SKM-1 (cell line): Measurements from ENCODE around the gene SIDT2.
"Not testable (repeated sequence)": the region's sequence is repeated elsewhere in the genome, so short reads cannot be mapped to it uniquely, and the experiment has no call there.

Experiments
- DNase-seq: peaks from one replicate; lab custom pipeline; 2025; ENCODE audit not compliant: unreplicated experiment; lab: John Stamatoyannopoulos, UW

Gene SIDT2

DNA sequence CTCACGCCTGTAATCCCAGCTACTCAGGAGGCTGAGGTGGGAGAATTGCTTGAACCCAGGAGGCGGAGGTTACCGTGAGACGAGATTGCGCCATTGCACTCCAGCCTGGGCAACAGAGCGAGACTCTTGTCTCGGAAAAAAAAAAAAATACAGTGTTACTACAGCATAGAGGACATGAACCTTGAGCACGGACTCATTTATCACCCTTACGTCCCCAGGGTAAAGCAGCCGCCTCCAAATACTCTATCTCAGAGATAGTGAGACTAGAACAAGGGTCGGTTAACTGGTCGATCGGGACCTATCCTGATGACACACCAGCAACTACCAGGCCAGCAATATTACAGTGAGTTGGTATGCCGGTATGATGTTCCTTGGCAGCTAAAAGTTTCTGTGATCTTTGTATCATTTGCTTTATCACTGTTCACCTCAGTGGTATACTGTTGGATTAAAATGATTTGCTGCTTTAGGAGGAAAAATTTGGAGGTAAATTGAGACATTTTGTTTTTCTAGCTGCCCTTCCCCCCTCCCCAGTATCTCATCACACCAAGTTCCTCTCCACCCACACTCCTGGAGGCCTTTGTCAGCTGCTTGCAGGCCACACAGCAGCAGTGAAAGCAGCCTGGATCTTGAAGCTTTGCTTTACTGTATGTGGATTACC, 7.0 kb upstream of the SIDT2 start:
- no peak for DNase-seq

DNA sequence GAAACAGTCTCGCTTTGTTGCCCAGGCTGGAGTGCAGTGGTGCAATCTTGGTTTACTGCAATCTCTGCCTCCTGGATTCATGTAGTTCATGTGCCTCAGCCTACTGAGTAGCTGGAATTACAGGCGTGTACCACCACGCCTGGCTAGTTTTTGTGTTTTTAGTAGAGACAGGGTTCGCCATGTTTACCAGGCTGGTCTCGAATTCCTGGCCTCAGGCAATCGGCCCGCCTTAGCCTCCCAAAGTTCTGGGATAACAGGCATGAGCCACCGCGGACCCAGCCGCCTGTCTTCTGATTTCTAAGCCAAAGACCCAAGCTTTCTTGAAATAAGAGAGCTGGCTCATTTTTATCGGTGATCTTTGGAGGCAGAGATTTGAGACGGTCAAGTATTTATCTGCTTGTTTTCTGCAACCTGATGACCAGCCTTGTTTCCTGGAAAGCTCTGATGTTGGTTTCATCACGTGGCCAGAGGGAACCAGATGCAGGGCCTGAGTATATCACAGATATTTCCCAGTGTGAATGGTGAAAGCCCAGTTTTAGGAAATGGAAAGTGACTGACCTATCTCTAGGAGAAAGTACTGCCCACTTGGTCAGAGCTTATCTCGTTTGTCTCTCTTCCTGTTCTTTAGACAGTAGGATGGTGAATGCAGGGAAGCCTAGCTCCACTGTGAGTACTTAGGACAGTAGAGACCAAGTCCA, 5.7 kb upstream of the SIDT2 start:
- no peak for DNase-seq

DNA sequence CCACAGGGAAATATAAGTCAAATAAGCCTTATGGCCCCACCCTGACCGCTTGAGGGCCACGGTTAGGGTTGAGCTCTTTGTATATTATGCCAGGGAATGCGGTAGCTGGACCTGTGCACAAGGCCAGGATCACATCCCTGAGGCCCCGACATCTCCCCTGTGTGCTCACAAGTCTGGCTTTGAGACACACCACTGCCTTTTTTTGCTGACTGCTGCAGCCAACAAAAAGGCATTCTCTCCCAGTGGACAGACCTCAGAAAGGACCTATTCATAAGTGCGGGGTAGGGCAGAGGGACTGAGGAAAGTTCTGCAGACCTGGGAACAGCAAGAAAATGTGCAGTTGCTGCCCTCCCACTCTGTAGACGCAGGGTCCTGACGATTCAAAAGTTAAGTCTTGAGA, 3.4 kb upstream of the SIDT2 start:
- no peak for DNase-seq

DNA sequence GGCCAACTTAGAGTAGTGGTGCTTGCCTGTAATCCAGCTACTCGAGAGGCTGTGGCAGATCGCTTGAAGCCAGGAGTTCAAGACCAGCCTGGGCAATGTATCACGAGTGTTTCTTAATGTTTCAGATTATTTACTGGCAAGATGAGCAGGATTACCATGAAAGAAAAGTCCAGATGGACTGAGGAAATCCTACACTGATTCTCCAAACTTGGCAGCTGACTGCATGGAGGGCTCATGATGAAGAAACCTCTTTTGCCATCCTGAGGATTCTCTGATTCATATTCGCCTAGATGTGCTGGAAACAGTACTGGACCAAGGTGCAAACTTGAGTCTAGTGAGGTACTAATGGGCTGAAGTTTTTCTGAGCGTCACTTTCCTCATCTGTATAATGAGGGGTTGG, 2.8 kb upstream of the SIDT2 start:
- DNase-seq, result no peak

DNA sequence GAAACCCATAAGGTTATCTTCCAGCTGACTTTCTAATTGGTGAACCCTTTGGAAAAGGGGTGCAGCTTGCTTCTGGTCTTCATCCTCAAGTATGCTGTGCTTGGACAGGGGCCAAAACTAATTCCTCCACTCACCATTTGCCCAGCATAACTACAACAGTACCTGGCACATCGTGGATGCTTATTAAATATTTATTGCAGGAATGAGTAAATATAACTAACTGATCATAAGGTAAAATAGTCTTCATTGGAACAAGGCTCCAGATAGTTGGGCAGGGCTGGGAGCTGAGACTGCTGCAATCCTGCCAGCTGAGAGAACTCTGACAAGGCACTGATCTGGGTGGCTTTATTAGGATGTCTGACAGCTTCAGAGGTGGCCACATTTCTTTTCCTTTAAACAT, 2.4 kb upstream of the SIDT2 start:
- no peak for DNase-seq

DNA sequence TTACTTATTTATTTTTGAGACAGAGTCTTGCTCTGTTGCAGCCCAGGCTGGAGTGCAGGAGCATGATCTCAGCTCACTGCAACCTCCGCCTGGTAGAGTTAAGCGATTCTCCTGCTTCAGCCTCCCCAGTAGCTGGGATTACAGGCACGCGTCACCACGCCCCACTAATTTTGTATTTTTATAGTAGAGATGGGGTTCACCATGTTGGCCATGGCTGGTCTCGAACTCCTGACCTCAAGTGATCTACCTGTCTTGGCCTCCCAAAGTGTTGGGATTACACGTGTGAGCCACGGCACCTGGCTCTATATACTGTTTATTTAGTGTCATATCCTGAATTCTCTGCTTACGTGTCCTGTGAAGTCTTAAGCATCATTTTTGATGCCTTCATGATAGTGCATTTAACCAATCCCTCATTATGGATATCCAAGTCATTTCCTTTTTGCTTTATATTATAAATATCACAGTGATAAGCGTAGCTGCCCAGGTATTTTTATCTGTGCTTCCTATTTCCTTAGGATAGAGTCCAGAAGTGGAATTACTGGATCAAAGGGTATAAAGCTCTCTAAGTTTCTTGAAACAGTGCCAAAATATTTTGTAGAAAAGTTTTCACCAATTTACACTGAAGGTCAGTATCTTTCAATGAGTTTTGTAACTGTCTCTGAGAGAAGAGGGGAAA, 871 bp upstream of the SIDT2 start:
- no peak for DNase-seq

DNA sequence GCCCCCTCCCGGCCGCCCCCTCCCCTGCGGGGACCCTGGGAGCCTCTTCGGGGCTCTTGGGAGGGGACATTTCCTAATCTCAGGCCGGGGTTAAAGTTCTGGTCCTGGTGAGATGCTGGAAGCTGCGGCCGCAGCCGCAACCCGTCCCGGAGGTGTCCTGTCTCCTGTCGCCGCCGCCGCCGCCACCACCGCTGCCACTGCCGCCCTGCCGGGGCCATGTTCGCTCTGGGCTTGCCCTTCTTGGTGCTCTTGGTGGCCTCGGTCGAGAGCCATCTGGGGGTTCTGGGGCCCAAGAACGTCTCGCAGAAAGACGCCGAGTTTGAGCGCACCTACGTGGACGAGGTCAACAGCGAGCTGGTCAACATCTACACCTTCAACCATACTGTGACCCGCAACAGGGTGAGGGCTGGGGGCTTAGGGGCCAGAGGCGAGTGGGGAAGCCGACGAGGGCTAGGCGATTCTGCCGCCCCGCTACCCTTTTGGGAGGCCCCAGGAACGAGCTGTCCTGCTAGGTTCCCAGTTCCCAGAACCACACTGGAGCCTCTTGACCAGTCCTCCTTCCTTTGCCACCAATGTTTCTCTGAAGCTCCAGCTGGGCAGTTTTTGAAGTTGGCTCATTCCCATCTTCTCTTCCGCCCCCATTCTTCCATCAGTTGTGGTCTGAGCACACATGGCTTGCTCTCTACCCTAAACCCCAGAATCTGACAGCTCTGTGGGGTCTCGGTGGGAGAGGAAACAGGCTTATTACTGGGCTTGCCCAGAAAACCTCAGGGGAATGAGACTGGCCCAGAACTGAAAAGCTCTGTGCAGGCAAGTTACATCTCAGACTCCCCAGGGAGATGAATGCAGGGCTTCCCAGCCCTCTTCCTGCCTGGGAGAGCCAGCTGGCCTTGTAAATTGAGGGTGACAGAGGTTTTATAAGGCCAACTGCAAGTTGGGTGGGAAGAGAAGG, 781 bp downstream of the SIDT2 start:
- DNase-seq, result no peak

DNA sequence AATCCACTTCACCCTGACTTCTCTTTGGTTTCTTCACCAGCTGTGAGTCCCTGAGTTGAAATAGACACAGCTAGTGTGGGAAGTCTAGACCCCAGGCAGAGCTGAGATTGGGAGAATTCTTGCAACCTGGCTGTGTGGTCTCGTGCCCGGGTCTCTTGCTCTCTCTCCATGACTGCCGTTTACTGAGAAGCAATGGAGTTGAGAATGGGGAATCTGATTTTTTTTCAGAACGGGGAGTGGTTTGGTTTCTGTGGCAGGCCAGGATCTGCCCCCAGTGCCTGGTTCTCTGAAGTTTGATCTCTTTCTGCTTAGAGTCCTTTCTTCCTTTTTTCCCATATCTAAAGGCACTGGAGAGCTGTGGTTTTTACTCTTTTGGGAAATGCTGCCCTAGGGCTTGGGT, 1.5 kb downstream of the SIDT2 start:
- DNase-seq, result no peak

DNA sequence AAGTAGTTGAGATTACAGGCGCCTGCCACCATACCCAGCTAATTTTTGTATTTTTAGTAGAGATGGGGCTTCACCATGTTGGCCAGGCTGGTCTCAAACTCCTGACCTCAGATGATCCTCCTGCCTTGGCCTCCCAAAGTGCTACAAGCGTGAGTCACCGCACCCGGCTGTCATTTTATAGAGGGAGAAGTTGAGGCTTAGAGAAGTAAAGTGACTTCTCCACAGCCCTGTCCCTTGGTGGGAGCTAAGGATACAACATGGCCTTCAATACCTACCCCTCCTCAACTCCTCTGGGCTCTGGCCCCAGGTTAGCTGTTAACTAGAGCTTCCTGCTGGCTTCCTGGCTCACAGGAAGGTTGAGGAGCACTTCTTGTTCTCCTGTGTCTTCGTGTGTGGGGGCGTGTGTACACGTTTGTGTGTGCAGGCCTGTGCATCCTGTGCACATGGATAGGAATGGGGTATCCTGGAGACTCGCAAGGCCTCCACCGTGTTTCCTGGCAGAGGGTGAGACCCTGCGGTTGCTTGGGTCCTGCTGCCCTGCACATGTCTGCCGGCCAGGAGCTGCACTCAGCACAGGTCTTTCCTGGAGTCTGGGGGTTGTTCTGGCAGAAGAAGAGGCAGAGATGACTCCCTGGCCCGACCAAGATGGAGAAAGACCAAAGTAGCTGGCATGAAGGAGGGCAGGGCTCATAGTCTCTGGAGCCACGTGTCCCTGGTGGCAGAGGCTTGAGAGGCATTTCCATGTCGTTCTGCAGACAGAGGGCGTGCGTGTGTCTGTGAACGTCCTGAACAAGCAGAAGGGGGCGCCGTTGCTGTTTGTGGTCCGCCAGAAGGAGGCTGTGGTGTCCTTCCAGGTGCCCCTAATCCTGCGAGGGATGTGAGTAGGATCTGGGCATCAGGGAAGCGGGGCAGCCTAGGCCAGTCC, 2.4 kb downstream of the SIDT2 start:
- peak; percentile 84 for DNase-seq

DNA sequence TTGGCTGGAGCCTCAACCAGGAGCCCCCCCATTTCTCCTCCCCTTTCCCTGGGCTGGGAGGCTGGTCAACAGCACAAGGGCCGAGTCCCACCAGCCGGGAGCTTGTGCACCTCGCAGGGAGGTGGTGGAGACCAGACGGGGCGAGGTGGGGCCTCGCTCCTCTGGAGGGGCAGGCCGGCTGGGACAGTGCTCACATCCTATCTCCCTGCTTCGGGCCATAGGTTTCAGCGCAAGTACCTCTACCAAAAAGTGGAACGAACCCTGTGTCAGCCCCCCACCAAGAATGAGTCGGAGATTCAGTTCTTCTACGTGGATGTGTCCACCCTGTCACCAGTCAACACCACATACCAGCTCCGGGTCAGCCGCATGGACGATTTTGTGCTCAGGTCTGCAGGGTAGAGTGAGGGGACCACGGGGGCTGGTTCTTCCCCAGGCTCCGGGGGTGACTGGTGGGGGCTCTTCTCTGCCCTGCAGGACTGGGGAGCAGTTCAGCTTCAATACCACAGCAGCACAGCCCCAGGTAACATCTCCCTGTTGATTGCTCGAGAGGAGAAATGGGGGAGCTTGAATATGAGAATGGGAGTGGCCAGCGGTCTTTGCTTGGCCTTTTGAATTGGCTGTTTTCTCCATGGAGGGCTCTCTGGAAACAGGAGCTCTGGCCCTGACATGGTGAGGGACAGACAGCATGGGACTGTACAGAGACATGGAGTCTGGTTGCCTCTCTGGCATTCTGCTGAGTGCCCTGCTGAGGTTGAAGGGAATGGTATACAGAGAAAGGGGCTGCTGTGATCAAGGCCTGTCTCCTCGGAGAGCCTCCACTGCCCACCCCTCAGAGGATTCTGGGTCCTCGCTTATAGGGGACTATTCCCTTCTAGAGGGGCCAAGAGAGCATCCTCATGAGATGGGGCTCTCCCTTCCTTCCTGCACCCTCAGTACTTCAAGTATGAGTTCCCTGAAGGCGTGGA, 3.3 kb downstream of the SIDT2 start:
- DNase-seq, result no peak

DNA sequence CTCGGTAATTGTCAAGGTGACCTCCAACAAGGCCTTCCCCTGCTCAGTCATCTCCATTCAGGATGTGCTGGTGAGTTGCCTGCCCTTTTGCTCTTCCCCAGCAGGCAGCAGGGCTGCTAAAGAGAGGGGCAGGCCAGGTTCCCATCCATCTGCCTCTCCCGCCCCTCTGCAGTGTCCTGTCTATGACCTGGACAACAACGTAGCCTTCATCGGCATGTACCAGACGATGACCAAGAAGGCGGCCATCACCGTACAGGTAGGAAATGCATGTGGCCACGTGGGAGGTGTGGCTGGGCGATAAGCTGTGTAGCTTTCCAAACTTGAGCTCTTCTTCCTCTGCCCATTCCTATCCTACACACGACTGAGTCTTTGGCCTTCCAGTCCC, 4.0 kb downstream of the SIDT2 start:
- no peak for DNase-seq

DNA sequence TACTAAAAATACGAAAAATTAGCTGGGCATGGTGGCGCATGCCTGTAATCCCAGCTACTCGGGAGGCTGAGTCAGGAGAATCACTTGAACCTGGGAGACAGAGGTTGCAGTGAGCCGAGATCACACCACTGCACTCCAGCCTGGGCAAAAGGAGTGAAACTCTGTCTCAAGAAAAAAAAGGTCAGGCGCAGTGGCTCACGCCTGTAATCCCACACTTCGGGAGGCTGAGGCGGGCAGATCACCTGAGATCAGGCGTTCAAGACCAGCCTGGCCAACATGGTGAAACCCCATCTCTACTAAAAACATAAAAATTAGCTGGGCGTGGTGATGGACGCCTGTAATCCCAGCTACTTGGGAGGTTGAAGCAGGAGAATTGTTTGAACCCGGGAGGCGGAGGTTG, 4.6 kb downstream of the SIDT2 start:
- not testable (repeated sequence) for DNase-seq

DNA sequence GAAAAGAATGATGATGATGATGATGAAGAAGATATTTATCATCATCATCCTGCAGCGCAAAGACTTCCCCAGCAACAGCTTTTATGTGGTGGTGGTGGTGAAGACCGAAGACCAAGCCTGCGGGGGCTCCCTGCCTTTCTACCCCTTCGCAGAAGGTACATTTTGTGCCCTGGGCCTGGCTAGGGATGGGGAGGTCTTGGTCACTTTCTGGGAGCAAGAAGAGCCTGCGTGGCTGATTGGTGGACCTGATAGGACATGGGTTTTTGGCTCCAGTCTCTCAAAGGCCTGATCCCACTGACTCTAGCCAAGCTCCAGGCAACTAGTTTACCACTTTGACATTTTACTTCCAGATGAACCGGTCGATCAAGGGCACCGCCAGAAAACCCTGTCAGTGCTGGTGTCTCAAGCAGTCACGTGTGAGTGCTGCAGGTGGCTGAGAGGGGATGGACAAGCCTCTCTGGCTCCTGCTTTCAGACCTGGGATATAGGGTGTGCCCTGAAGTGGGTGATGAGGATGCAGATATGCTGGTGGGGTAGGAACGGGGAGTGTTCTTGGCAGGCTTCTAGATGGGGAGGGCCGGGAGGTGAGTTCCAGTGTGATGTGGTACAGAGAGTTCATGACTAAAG, 5.3 kb downstream of the SIDT2 start:
- DNase-seq, result no peak

DNA sequence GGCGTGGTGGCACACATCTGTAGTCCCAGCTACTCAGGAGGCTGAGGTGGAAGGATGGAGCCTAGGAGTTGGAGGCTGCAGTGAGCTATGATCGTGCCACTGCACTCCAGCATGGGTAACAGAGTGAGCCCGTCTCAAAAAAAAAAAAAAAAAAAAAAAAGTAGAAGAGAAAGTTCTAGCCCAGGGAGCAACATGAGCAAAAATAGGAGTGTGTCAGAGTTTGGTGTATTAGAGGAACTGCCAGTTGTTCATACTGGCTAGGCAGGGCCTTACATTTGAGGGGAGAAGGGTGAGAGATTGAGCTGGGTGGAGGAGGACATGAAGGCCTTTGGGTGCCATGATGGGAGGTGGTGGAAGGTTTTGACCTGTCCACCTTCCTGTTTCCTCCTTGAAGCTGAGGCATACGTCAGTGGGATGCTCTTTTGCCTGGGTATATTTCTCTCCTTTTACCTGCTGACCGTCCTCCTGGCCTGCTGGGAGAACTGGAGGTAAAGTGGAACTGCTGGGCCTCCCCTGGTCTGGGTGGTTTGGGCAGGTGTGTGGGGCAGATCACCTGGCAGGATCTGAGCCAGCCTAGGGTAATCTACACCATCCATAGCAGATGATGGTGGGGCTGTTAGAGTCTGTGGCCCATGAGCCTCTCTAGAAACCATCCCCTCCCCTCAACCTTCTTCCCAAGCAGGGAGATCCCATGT, 7.3 kb downstream of the SIDT2 start:
- DNase-seq, result peak; percentile 74

DNA sequence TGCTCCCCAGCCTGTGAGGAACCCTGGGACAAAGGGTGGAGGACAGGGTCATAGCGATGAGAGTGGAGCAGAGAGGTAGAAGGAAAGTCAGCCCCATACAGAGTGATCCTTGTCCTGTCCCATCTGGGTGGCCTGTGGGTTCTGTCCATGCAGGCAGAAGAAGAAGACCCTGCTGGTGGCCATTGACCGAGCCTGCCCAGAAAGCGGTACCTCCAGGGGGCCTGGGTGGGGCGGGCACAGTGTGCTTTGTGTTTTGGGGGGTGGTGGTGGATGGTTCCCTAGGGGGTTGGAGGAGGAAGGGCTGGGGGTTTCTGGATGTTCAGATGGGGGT, 7.9 kb downstream of the SIDT2 start:
- DNase-seq, result no peak

DNA sequence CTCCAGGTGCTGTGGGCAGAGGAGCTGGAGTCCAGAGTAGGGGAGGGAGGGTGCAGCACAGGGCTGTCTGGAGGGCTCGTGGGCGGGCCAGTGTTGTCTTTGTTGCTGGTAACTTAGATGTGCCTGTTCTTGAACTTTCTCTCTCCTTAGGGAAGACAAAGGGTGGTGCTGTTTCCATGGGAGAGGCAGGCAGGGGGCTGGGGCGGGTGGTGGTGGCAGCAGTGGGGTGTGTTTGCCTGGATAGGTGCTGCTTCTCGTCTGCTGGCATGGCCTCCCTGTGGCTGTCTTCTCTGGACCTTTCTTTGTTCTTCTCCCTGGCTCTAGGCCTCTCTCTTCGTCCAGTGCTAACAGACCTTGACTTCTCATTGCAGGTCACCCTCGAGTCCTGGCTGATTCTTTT, 8.5 kb downstream of the SIDT2 start:
- DNase-seq, result no peak

DNA sequence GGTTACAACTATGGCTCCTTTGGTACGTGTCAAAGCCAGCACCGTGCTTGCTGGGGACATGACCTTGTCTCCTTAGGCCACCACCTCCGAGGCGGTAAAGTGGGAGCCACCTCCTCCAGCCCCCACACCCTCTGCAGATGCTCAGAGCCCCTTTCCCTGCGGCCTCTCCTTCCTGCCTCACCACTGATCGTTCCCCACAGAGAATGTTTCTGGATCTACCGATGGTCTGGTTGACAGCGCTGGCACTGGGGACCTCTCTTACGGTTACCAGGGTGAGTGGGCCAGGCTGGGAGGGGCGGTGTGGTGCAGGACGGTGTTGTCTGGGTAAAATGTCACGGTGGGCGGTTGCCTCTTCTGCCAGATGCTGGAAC, 8.9 kb downstream of the SIDT2 start:
- no peak for DNase-seq

DNA sequence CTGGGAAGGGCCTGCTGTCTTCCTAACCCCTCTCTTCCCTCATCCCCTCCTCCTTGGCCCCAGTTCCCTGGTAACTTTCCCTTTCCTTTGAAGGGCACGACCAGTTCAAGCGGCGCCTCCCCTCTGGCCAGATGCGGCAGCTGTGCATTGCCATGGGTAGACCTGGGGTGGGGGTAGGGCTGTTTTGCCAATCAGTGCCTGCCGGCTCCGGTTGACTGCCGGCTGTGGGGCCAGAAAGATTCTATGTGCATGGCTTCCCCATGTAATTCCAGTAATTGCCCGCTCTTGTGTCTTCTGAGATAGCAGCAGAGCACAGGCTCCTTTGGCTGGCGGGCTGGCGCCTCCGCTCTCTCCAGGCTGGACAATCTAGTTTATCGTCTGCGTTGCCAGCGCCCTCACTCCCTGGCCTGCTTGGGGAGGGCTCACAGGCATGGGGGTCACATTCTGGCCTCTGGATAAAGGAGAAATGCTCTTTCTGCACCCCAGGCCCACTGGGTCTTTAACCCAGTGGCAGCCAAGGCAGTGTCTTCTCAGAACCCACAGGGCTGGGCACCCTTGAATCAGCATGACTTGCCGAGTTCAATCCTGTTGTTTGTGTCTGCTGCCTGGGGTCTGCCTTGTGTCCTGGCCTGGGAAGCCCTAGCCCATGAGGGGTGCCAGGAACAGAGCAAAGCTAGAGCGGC, 9.4 kb downstream of the SIDT2 start:
- no peak for DNase-seq
